HL-60 (cell line): ENCODE results near the gene GRAMD1A.

ENCODE experiments used
- DNase-seq, 2 experiments: peaks; one replicate each; pipeline ENCODE4 v3.0.0-alpha.2; 2010 to 2020; ENCODE audit warnings: low read depth in 1 of 2, low spot score in 1 of 2
- H3K27ac ChIP-seq: fragments of 250-450 bp; sonication (Bioruptor Pico); replicated peaks from 2 replicates; pipeline ENCODE4 v1.5.1; 2020; ENCODE audit warnings: mild to moderate bottlenecking, moderate library complexity
- H3K27me3 ChIP-seq: fragments of 250-450 bp; sonication (Bioruptor Pico); 2 replicates; pipeline ENCODE4 v1.5.1; 2021; ENCODE audit warnings: mild to moderate bottlenecking, moderate library complexity; ENCODE audit not compliant: insufficient read depth, poor library complexity, severe bottlenecking
- H3K4me3 ChIP-seq: replicated peaks from 2 replicates; pipeline ENCODE4 v1.5.1; 2011; ENCODE audit warnings: mild to moderate bottlenecking, control low read depth, low read length; ENCODE audit not compliant: insufficient read depth
- CTCF ChIP-seq: IDR thresholded peaks from one replicate; pipeline ENCODE4 v1.5.1; 2011; ENCODE audit warnings: low read length, control low read depth, inconsistent platforms; ENCODE audit not compliant: insufficient read depth
- GABPA ChIP-seq: IDR thresholded peaks from 2 replicates; pipeline ENCODE4 v1.6.1; 2012; ENCODE audit warnings: low read depth
- POLR2AphosphoS5 ChIP-seq: IDR thresholded peaks from 2 replicates; pipeline ENCODE4 v1.6.1; 2012; ENCODE audit warnings: low read depth
- REST ChIP-seq: IDR thresholded peaks from 2 replicates; pipeline ENCODE4 v1.6.1; 2012; ENCODE audit warnings: low read depth; ENCODE audit not compliant: insufficient replicate concordance
- SPI1 ChIP-seq: IDR thresholded peaks from 2 replicates; pipeline ENCODE4 v1.6.1; 2012; ENCODE audit warnings: low read depth, mild to moderate bottlenecking, borderline replicate concordance

Gene GRAMD1A

GRCh38 chr19:35066121-35066520 lies 66.0 kb downstream of the GRAMD1A start:
- H3K27ac ChIP-seq = no peak overlapping the region
- TF ChIP-seq POLR2AphosphoS5 (no peak), SPI1 (no peak), CTCF (no peak), GABPA (no peak), REST (no peak)
- H3K27me3 ChIP-seq = no peaks in the 10 kb centered on the region
- no peak for DNase-seq
- H3K4me3 ChIP-seq = no peak overlapping the region

GRCh38 chr19:35066691-35067563 lies 66.8 kb downstream of the GRAMD1A start:
- Histone ChIP-seq H3K27me3 (no peaks in the 10 kb centered on the region), H3K27ac (no peak overlapping the region), H3K4me3 (no peak overlapping the region)
- peak; percentile 49 to 80 for DNase-seq
- TF ChIP-seq POLR2AphosphoS5 = no peak
- TF ChIP-seq CTCF = peak; percentile 68

- no peak overlapping the region for H3K27ac ChIP-seq
These were observed 69.0 kb downstream of the GRAMD1A start for GRCh38 chr19:35068941-35069634.

More at GRCh38 chr19:35068941-35069634, 69.0 kb downstream of the GRAMD1A start:
- Histone ChIP-seq H3K4me3 (no peak overlapping the region), H3K27me3 (no peaks in the 10 kb centered on the region)
- DNase-seq = no peak
- no peak for TF ChIP-seq SPI1
- TF ChIP-seq CTCF = no peak
- no peak for TF ChIP-seq POLR2AphosphoS5
- no peak for TF ChIP-seq REST
- no peak for TF ChIP-seq GABPA
